GM23338 (cell line): ENCODE measurements around the gene NIPA2. TPM values are rescaled to one million over a fixed set of nuclear protein-coding genes. Genes with fewer than 3 reads are reported as not detected.

Experiments used
- ATAC-seq: fragments of 200-7000 bp; cut with Tn5 transposase; 3 replicates; pipeline ENCODE4 v1.9.1; 2020
- DNase-seq: peaks from one replicate; pipeline ENCODE4 v3.0.0-alpha.2; 2015; ENCODE audit warnings: low spot score
- H2AFZ ChIP-seq: fragments of 200-600 bp; sonication (generic); 2 replicates; pipeline ENCODE4 v1.8.0; 2016; ENCODE audit warnings: antibody characterized with exemption, mild to moderate bottlenecking, moderate library complexity
- H3F3A ChIP-seq: fragments of 200-600 bp; sonication (generic); replicated peaks from 2 replicates; pipeline ENCODE4 v1.8.0; 2017; ENCODE audit warnings: antibody characterized with exemption, mixed run types, low read depth
- H3K27ac ChIP-seq: fragments of 200-600 bp; sonication (generic); 2 replicates; pipeline ENCODE4 v1.6.1; 2016; ENCODE audit warnings: low read depth
- H3K27me3 ChIP-seq: fragments of 200-600 bp; sonication (generic); 2 replicates; pipeline ENCODE4 v1.8.0; 2016; ENCODE audit warnings: mild to moderate bottlenecking, mixed run types, moderate library complexity; ENCODE audit not compliant: insufficient read depth
- H3K36me3 ChIP-seq: fragments of 200-600 bp; sonication (generic); 2 replicates; pipeline ENCODE4 v1.8.0; 2016; ENCODE audit warnings: mild to moderate bottlenecking; ENCODE audit not compliant: insufficient read depth
- H3K4me1 ChIP-seq: fragments of 200-600 bp; sonication (generic); 2 replicates; pipeline ENCODE4 v1.8.0; 2016; ENCODE audit warnings: mild to moderate bottlenecking, moderate library complexity; ENCODE audit not compliant: insufficient read depth
- H3K4me2 ChIP-seq: fragments of 200-600 bp; sonication (generic); 2 replicates; pipeline ENCODE4 v1.7.1; 2017; ENCODE audit warnings: mixed run types
- H3K4me3 ChIP-seq: fragments of 200-600 bp; sonication (generic); 2 replicates; pipeline ENCODE4 v1.6.1; 2016; ENCODE audit warnings: mixed run types
- H3K79me2 ChIP-seq: fragments of 200-600 bp; sonication (generic); replicated peaks from 2 replicates; pipeline ENCODE4 v1.8.0; 2017; ENCODE audit warnings: mild to moderate bottlenecking; ENCODE audit not compliant: insufficient read depth
- H3K9me2 ChIP-seq: fragments of 200-600 bp; sonication (generic); 2 replicates; pipeline ENCODE4 v1.8.0; 2017; ENCODE audit not compliant: insufficient read depth
- H4K20me1 ChIP-seq: fragments of 200-600 bp; sonication (generic); replicated peaks from 2 replicates; pipeline ENCODE4 v1.8.0; 2017; ENCODE audit warnings: mild to moderate bottlenecking; ENCODE audit not compliant: insufficient read depth
- H3K27ac Mint-ChIP-seq: 2 replicates; pipeline ENCODE4 v1.8.0; 2020; ENCODE audit warnings: inconsistent platforms, mild to moderate bottlenecking, moderate library complexity, mixed read lengths
- H3K27me3 Mint-ChIP-seq: 3 replicates; pipeline ENCODE4 v1.8.0; 2022; ENCODE audit warnings: low read depth, mild to moderate bottlenecking, moderate library complexity, mixed read lengths, inconsistent platforms; ENCODE audit not compliant: insufficient read depth, poor library complexity
- H3K36me3 Mint-ChIP-seq: 3 replicates; pipeline ENCODE4 v1.8.0; 2021; ENCODE audit warnings: low read depth, mild to moderate bottlenecking, inconsistent platforms, moderate library complexity, mixed read lengths
- H3K4me1 Mint-ChIP-seq: 3 replicates; pipeline ENCODE4 v1.8.0; 2020; ENCODE audit warnings: mild to moderate bottlenecking, inconsistent platforms, mixed read lengths
- H3K4me3 Mint-ChIP-seq: 3 replicates; pipeline ENCODE4 v1.8.0; 2021; ENCODE audit warnings: moderate library complexity, mild to moderate bottlenecking, inconsistent platforms, mixed read lengths
- H3K9me3 Mint-ChIP-seq: 3 replicates; pipeline ENCODE4 v1.8.0; 2020; ENCODE audit warnings: moderate library complexity, mild to moderate bottlenecking, inconsistent platforms, mixed read lengths
- EZH2 ChIP-seq: fragments of 200-600 bp; sonication (generic); IDR thresholded peaks from one replicate; pipeline ENCODE4 v1.8.0; 2017; ENCODE audit warnings: antibody characterized with exemption, mild to moderate bottlenecking, low read depth; ENCODE audit not compliant: unreplicated experiment
- JUNB ChIP-seq: IDR thresholded peaks from one replicate; pipeline ENCODE4 v1.6.1; 2016; ENCODE audit warnings: antibody characterized with exemption; ENCODE audit not compliant: unreplicated experiment
- NANOG ChIP-seq: IDR thresholded peaks from 2 replicates; pipeline ENCODE4 v1.6.1; 2016; ENCODE audit warnings: antibody characterized with exemption, borderline replicate concordance
- POLR2AphosphoS5 ChIP-seq: IDR thresholded peaks from 2 replicates; pipeline ENCODE4 v1.6.1; 2016; ENCODE audit warnings: antibody characterized with exemption, low read depth
- ZNF114 ChIP-seq: fragments of 250-450 bp; sonication (Bioruptor Pico); IDR thresholded peaks from 2 replicates; pipeline ENCODE4 v1.5.0; 2020; ENCODE audit warnings: mild to moderate bottlenecking, moderate library complexity
- ZNF331 ChIP-seq: fragments of 250-450 bp; sonication (Bioruptor Pico); IDR thresholded peaks from 2 replicates; pipeline ENCODE4 v1.5.0; 2020; ENCODE audit warnings: low read depth, mild to moderate bottlenecking, moderate library complexity
- polyA plus RNA-seq: library from polyadenylated mRNA; unstranded; fragments of >200 nt; fragmentation: Nextera tagmentation; extraction: Ambion mirVana; gene quantifications from 2 replicates; pipeline ENCODE4 v1.2.1, GENCODE V29; 2016
- total RNA-seq: library from RNA; depleted of rRNA; stranded (reverse); fragments of >200 nt; shearing (Covaris generic); gene quantifications from 2 replicates; pipeline ENCODE4 v1.2.3, GENCODE V29; 2014
- TF ChIP-seq, protein P1 (sequence below), 2 experiments: fragments of 200-600 bp in 1 of 2; sonication (generic) in 1 of 2; conservative IDR thresholded peaks; 2 replicates each; pipeline versions ENCODE4 v1.5.1 to v1.6.1; 2016 to 2017; ENCODE audit warnings: antibody characterized with exemption in 2 of 2, low read depth in 2 of 2, mild to moderate bottlenecking in 2 of 2, moderate library complexity in 1 of 2

The NIPA2 gene
- total and polyA plus RNA-seq, 2 experiments from 2014 or later: 35.0 to 105 TPM

DNA sequence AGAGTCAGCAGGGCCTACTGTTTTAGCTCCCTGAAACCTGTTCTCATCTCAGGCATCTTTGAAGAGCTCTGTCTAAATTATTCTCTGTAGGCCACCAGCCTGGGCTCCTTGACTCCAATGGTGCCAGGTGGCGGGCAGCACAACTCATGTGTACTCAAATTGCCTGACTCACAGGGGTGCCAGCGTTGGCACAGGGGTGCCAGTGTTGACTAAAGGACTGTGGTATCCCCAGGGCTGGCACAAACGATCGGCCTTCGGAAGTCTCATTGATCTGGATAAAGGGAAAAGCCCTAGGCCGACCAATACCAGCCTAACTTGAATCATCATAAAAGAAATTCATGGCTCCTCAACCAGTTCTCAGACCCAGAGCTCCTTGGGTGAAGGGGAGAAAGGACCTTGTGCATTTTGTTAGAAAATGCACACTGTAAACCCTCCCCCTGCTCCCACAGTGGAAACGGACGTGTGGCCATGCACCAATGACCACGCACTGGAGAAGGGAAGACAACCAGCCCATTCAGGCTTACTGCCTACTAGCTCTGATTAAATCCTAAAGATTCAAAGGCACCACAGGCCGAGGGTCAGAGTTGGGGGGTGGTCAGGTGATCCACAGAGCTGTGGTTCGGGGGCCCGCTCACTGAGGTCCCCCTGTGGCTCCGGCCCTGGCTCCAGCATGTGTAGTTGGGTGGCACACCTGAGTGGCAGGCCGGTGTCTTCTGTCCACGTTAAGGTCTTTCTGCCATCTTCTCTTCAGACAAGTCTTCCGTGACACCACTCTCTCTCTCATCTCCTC is 68.9 kb downstream of the NIPA2 start (continued):
- no peak for TF ChIP-seq ZNF114 (CRISPR knock-in tag)
- TF ChIP-seq JUNB: no peak

GRCh38 chr15:22908830-22909229 is 70.4 kb downstream of the NIPA2 start:
- Histone ChIP-seq H3K4me3 (no peak overlapping the region), H3K9me2 (no peaks in the 10 kb centered on the region), H3K4me2 (no peak overlapping the region), H3K4me1 (no peaks in the 10 kb centered on the region), H3K79me2 (no peaks in the 10 kb centered on the region), H3K27me3 (no peaks in the 10 kb centered on the region), H3K27ac (no peak overlapping the region), H2AFZ (no peak overlapping the region), H4K20me1 (no peaks in the 10 kb centered on the region), H3K36me3 (0 out of 2 replicates have a peak, but pooled peaks cover 5% of the 10 kb centered on the region), H3F3A (no peaks in the 10 kb centered on the region)
- H3K9me3 Mint-ChIP-seq: no peaks in the 10 kb centered on the region
- H3K27me3 Mint-ChIP-seq: peaks cover 1% of the 10 kb centered on the region
- ATAC-seq (no peak), DNase-seq (no peak)
- no peak overlapping the region for H3K4me3 Mint-ChIP-seq
- peaks cover 42% of the 10 kb centered on the region for H3K36me3 Mint-ChIP-seq
- no peak for TF ChIP-seq POLR2AphosphoS5
- no peak for TF ChIP-seq EZH2
- no peak overlapping the region for H3K27ac Mint-ChIP-seq
- H3K4me1 Mint-ChIP-seq: no peaks in the 10 kb centered on the region; the same call in 2 of the 3 replicates

DNA sequence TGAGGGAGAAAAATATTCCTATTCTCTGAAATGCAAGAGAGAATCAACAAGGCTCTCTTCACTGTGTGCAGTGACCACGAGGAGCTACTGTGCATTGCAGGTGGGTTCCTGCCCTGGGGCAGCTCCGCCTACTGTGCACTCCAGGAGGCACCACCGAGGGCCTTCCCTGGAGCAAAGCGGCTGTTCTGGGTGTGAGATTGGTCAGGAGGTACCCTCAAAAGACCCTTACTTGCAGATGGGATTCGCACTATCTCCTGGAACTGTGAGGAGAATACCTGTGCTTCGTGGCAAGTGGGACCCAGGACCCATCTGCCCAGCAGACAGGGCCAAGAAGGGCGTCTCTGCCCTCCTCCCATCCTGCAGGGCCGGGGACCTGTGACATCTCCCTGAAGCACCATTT is 72.8 kb downstream of the NIPA2 start:
- H2AFZ ChIP-seq: no peak overlapping the region
- H3K9me3 Mint-ChIP-seq: no peaks in the 10 kb centered on the region
- H3K4me1 ChIP-seq: no peaks in the 10 kb centered on the region
- ATAC-seq (no peak), DNase-seq (no peak)
- H3K36me3 ChIP-seq: 0 out of 2 replicates have a peak, but pooled peaks cover 5% of the 10 kb centered on the region
- no peak overlapping the region for H3K4me3 Mint-ChIP-seq
- no peaks in the 10 kb centered on the region for H3K79me2 ChIP-seq
- H3K27ac ChIP-seq: no peak overlapping the region
- TF ChIP-seq JUNB (no peak), EZH2 (no peak), NANOG (no peak), POLR2AphosphoS5 (no peak), ZNF114 (CRISPR knock-in tag) (no peak), ZNF331 (CRISPR knock-in tag) (no peak)
- TF ChIP-seq, protein P1, sequence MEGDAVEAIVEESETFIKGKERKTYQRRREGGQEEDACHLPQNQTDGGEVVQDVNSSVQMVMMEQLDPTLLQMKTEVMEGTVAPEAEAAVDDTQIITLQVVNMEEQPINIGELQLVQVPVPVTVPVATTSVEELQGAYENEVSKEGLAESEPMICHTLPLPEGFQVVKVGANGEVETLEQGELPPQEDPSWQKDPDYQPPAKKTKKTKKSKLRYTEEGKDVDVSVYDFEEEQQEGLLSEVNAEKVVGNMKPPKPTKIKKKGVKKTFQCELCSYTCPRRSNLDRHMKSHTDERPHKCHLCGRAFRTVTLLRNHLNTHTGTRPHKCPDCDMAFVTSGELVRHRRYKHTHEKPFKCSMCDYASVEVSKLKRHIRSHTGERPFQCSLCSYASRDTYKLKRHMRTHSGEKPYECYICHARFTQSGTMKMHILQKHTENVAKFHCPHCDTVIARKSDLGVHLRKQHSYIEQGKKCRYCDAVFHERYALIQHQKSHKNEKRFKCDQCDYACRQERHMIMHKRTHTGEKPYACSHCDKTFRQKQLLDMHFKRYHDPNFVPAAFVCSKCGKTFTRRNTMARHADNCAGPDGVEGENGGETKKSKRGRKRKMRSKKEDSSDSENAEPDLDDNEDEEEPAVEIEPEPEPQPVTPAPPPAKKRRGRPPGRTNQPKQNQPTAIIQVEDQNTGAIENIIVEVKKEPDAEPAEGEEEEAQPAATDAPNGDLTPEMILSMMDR (conservative IDR thresholded peaks at IDR 0.05; ENCODE audit: low read depth in 2 of 2): no peak
- H3K9me2 ChIP-seq: no peaks in the 10 kb centered on the region
- H3K27me3 Mint-ChIP-seq: peaks cover 1% of the 10 kb centered on the region
- peaks cover 48% of the 10 kb centered on the region for H3K36me3 Mint-ChIP-seq
- H3K27ac Mint-ChIP-seq: no peak overlapping the region
- H3K27me3 ChIP-seq: no peaks in the 10 kb centered on the region
- no peak overlapping the region for H3K4me2 ChIP-seq
- no peak overlapping the region for H3K4me3 ChIP-seq
- H3F3A ChIP-seq: no peaks in the 10 kb centered on the region
- H4K20me1 ChIP-seq: no peaks in the 10 kb centered on the region; the same call in 1 of the 2 replicates
- no peaks in the 10 kb centered on the region; the same call in 2 of the 3 replicates for H3K4me1 Mint-ChIP-seq
